HG02571 (cell line): Measurements from ENCODE around the gene RNF215.

Experiments used
- ATAC-seq: cut with Tn5 transposase; IDR thresholded peaks from one replicate; pipeline ENCODE4 v1.9.1; 2021; ENCODE audit warnings: mild to moderate bottlenecking, moderate library complexity; ENCODE audit not compliant: unreplicated experiment

Gene RNF215

GRCh38 chr22:30397656-30398635 is 10.7 kb upstream of the RNF215 start:
- ATAC-seq: no peak

GRCh38 chr22:30396871-30397655 is 9.9 kb upstream of the RNF215 start, which contains the start of gene SEC14L2:
Gene SEC14L2, plus strand, starts transcription at chr22:30397018. Its CDS starts 99 bp downstream, at chr22:30397117.
- ATAC-seq: no peak

DNA sequence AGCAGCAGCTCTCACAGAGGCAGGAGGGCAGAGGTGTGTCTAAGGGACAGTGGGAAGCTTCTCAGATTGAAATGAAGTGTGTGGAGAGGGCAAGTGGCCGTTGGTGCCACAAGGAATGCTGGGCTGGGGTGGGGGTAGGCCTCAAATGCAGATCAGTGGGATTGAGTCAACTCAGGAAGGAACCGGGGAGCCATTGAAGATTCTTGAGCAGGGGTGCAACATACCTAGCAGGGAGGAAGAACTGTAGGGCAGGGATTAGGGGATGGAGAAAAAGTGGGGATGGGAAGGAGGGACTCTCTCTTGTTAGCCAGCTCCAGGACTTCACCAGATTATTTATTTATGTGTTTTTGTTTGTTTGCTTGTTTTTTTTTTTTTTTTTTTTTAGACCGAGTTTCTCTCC is 6.7 kb upstream of the RNF215 start:
- no peak for ATAC-seq

GRCh38 chr22:30393322-30393680 is 6.1 kb upstream of the RNF215 start:
- ATAC-seq: no peak

DNA sequence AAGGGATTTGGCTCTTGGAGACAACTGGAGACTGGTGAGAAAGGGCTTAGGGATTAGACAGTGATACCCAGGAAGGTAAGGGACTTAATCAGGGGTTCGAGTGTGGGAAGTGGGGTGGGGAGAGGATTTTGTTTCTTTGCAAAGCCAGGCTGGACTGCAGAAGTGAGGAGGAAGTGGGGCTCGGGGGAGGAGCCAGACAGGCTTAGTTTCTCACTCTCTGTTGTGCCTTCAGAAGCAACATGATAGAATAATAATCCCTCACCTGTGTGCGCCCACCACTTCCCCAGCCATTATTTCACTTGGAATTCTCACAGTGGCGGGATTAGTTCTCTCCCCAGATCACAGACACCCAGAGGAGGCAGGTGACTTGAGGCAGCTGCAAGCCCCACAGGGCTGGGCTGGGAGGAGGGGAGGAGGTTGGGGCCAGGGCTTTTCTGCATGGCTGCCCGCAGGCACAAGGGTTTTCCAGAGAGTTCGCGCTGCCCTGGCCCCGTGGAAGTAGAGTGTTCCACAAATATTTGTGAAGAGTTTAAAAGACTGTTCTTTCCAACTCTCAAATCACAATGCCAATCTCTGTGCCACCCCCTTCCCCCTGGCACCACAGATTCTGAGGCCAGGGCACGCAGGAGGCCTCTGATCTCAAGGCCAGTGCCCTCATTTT is 5.6 kb upstream of the RNF215 start:
- ATAC-seq: no peak

DNA sequence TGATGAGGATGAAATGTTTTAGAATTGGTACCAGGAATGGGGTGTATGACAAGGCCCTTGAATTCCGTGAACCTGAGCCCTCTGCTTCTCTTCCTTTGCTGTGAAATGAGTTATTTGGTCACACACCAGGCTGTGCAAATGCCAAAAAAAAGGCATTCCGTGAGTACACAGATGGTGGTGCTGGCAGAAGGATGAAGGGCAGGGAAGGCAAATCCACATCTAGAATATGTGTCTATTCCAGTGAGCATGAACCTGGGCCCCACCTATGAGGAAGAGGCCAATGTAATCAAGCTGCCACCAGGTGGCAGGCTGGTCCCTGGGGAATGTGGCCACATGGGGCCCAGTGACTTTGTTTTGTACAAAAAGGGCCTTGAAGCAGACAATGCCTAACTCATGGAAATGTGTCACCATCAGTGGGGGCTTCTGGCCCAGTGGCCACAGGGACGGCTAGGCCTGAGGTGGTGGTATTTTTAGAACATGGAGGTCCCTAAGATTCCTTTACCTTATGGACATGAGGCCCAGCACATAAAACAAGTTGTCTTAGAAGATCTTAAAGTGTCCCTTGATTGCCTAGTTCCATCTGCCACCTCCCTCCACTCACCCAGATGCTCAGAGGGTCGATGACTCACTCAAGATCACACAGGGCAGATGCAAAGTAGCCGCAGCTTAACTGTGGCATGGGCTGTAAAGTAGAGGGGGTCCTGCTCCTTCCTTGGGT is 3.9 kb upstream of the RNF215 start:
- no peak for ATAC-seq

- ATAC-seq: no peak
These were observed 627 bp downstream of the RNF215 start for GRCh38 chr22:30386608-30386959.

DNA sequence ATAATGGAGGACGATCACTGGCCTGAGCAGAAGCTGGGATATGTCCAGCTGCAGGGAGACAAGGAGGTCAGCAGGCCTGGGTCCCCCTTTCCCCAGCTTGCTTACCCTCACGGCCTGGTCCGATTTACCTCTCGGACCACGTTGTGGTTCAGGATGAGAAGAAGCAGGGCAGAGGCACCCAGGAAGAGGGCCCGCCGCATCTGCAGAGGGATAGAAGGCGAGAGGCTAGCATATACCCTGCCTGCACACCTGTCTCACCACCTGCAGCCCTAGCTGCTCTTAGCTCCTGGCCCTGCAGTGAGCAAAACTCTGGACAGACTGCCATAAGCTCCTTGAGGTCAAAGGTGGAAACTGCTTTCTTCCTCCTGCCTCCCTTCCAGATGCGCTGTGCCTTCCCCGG is 1.3 kb downstream of the RNF215 start:
- no peak for ATAC-seq

- ATAC-seq: no peak
These were observed 4.2 kb downstream of the RNF215 start for GRCh38 chr22:30383061-30383460.

GRCh38 chr22:30382340-30382739 is 4.9 kb downstream of the RNF215 start:
- no peak for ATAC-seq

- no peak for ATAC-seq
These were observed 5.9 kb downstream of the RNF215 start for GRCh38 chr22:30381264-30381663.

DNA sequence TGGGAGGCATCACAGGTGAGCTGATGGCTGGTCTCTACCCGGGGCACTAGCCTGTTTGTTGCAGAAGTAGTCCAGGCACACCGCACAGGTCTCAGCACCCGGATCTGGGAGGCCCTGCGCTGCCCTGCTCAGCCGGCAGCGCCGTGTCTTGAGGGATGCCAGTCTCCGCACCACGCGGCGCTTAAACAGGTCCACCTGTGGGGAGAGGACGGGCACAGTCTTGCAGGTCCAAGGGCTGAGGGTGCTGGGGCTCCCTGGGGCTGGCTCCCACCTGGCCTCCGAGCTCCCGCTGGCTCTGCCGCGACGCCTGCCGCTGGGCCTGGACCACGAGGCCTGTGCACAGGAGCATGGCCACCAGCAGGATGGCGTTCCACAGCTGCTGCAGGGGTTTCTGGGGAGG is 7.2 kb downstream of the RNF215 start:
- ATAC-seq: no peak

GRCh38 chr22:30375312-30375849 is 11.8 kb downstream of the RNF215 start:
- ATAC-seq: no peak

GRCh38 chr22:30373331-30374325 is 13.6 kb downstream of the RNF215 start:
- no peak for ATAC-seq

DNA sequence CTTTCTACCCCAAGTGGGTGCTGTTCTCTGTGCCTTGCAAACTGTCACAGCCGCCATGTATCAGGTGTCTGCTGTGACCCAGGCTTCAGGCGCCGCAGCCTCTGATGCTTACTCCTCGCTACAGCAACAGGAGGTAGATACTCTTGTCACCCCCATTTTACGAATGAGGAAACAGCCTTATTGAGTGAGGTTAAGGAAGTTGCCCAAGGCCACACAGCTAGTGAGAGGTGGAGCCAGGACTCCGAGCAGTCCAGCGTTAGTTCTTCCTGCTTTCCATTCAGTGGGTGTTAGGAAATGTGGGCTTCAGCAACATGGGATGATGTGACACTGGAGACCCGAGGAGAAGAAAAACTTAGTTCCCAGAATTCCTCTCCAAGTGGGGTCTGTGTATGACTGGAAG is 14.3 kb downstream of the RNF215 start:
- ATAC-seq: no peak

- no peak for ATAC-seq
These were observed 15.2 kb downstream of the RNF215 start for GRCh38 chr22:30371981-30372380.

GRCh38 chr22:30371321-30371720 is 15.9 kb downstream of the RNF215 start:
- no peak for ATAC-seq

DNA sequence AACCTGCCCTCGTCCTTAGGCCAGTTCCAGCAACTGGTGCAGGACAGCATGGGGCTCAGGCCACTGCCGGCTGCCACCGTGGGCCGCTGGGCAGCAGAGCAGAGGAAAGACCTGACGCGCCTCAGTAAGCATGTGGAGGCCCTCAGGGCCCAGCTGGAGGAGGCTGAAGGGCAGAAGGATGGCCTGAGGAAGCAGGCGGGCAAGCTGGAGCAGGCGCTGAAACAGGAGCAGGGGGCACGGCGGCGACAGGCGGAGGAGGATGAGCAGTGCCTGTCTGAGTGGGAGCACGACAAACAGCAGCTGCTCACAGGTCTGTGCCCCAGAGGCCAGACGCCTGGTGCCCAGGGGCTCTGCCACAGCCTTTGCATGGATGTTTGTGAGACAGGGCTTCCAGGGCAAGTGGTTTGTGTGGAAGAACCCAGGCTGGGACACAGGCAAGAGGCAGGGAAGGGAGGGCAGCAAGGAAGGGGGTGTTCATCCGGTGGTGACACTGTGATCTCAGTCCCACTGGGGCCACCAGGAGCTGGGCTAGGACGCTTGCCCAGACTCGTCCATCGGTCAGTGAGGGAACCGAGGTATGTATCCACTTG is 16.5 kb downstream of the RNF215 start:
- no peak for ATAC-seq

DNA sequence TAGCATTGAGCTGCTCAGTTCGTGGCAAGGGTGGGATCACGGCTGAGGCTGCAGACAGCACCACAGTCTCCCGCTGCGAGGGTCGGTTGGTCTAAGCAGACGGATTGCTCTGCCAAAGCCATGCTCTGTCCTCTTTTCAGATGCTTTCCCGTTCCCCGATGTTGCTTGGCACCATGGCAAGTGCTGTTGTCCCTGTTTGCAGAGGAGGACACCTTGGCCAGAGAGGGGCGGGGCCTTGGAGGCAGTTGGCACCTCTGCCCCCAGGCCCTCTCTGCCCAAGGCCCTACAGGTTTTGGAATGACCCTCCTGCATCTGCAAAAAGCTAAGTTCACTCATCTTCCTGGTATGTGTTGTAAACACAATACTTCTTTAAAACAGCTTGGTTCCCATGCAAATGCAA is 18.8 kb downstream of the RNF215 start:
- no peak for ATAC-seq
